Suprapubic skin (tissue), 4 donors: ENCODE measurements around the gene EPS15. TPM values are rescaled to one million over a fixed set of nuclear protein-coding genes. Genes with fewer than 3 reads are reported as not detected.
"Not testable (repeated sequence)": the region's sequence is repeated elsewhere in the genome, so short reads cannot be mapped to it uniquely, and the experiment has no call there.

Source experiments
- DNase-seq, 2 donors: peaks; one replicate each; pipeline ENCODE4 v3.0.0-alpha.2; 2019; ENCODE audit warnings: low spot score in 2 of 2
- H3K27ac ChIP-seq: fragments of 200-600 bp; sonication (generic); one replicate; pipeline ENCODE4 v1.5.1; 2019
- H3K27me3 ChIP-seq: fragments of 200-600 bp; sonication (generic); one replicate; pipeline ENCODE4 v1.5.1; 2019
- H3K36me3 ChIP-seq: fragments of 200-600 bp; sonication (generic); one replicate; pipeline ENCODE4 v1.5.1; 2019
- H3K4me1 ChIP-seq: fragments of 200-600 bp; sonication (generic); one replicate; pipeline ENCODE4 v1.5.1; 2019
- H3K4me3 ChIP-seq: fragments of 200-600 bp; sonication (generic); one replicate; pipeline ENCODE4 v1.5.1; 2019; ENCODE audit warnings: mild to moderate bottlenecking
- H3K9me3 ChIP-seq: fragments of 200-600 bp; sonication (generic); one replicate; pipeline ENCODE4 v1.5.1; 2019
- EP300 ChIP-seq: sonication (generic); formaldehyde crosslinking; IDR thresholded peaks from one replicate; pipeline ENCODE4 v1.6.1; 2017; ENCODE audit warnings: antibody characterized with exemption
- POLR2A ChIP-seq, 2 donors: fragments of 450-650 bp; IDR thresholded peaks; one replicate each; pipeline ENCODE4 v1.6.1; 2017; ENCODE audit warnings: antibody characterized with exemption in 2 of 2, mild to moderate bottlenecking in 2 of 2, moderate library complexity in 2 of 2
- POLR2AphosphoS5 ChIP-seq, 3 donors: sonication (generic); formaldehyde crosslinking; IDR thresholded peaks; one replicate each; pipeline ENCODE4 v1.6.1; 2017; ENCODE audit warnings: antibody characterized with exemption in 3 of 3
- WGBS: methylation state at CpG from one replicate; pipeline ENCODE4 v1.1.5; 2018; 5-methylcytosine and 5-hydroxymethylcytosine counted together
- total RNA-seq, 4 donors: library from RNA; depleted of rRNA; stranded (reverse); fragments of >200 nt; gene quantifications; one replicate each; pipeline ENCODE4 v1.1.0, GENCODE V29; 2016
- TF ChIP-seq, protein P1 (sequence below), 2 donors: fragments of 200-600 bp in 1 of 2; fragments of 450-650 bp in 1 of 2; sonication (generic) in 1 of 2; IDR thresholded peaks; one replicate each; pipeline ENCODE4 v1.5.1; 2016 to 2019; ENCODE audit warnings: antibody characterized with exemption in 2 of 2, mild to moderate bottlenecking in 1 of 2, moderate library complexity in 1 of 2

Gene EPS15
- total RNA-seq, 4 donors from 2014 or later = 57.1 to 127 (median 81.5) TPM

DNA sequence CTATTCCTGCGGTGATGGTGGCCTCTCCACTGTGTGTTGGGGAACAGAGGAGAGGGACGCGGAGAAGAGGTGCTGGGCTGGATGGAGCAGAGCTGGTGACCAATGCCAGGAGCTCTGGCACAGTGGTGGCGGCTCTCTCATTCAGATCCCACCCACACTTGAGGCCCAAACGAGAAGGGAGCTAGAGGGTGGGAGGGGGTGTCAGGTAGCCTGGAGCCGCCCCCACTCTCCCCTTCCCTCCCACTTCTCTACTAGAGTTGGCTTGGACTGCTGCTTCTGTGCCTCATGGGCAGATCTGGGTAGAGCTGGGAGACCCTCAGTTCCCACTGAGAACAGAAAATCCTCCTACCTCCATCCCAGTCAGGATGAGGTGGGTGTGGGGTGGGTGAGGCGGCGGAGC, 192.2 kb downstream of the EPS15 start:
- Histone ChIP-seq H3K27me3 (no peaks in the 10 kb centered on the region), H3K36me3 (no peaks in the 10 kb centered on the region), H3K9me3 (no peaks in the 10 kb centered on the region), H3K4me1 (peaks cover 24% of the 10 kb centered on the region), H3K27ac (no peak overlapping the region), H3K4me3 (no peak overlapping the region)
- DNase-seq = no peak
- 81% methylated on average over 6 of the region's 8 CpGs for WGBS
- no peak for TF ChIP-seq EP300

DNA sequence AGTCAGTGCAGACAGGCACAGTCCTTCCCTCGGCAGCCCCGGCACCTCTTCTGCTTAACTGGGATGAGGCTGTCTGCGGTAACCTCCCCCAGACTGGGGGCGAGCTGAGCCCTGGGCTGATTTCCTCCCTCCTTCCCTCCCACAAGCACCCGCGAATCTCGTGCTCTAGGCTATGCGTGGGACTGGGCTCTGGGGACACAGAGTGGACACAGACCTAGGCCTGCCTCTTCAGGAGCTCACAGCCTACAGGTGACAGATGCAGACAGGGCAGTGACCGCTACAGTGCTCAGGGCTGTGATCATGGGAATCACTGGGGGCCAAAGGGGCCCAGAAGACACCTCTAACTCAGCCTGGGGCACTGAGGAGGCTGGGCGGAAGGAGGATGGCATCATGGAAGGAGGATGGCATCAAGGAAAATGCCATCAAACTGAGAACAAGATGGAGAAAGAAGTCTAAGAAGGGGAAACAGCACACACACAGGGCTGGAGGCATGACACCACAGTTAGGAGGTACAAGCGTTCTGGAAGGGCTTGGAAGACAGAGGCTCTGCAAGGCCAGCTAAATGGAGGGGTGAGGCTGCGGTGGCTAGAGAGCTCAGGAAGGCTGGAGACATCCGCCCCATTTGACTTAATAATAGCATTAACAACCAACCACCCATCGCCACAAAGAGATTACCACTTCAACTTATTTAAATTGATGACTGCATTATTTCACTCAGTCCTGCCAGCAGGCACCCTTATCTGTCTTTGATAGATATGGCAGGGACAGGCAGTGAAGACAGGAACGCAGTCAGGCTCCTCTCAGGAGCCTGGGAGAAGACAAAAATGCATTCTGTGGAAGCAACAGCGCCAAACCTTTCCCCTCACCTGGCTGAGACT, 192.9 kb downstream of the EPS15 start:
- no peaks in the 10 kb centered on the region for H3K9me3 ChIP-seq
- no peak overlapping the region for H3K4me3 ChIP-seq
- no peaks in the 10 kb centered on the region for H3K36me3 ChIP-seq
- DNase-seq = no peak
- H3K27ac ChIP-seq = no peak overlapping the region
- no peaks in the 10 kb centered on the region for H3K27me3 ChIP-seq
- no peak for TF ChIP-seq EP300
- TF ChIP-seq, protein P1, sequence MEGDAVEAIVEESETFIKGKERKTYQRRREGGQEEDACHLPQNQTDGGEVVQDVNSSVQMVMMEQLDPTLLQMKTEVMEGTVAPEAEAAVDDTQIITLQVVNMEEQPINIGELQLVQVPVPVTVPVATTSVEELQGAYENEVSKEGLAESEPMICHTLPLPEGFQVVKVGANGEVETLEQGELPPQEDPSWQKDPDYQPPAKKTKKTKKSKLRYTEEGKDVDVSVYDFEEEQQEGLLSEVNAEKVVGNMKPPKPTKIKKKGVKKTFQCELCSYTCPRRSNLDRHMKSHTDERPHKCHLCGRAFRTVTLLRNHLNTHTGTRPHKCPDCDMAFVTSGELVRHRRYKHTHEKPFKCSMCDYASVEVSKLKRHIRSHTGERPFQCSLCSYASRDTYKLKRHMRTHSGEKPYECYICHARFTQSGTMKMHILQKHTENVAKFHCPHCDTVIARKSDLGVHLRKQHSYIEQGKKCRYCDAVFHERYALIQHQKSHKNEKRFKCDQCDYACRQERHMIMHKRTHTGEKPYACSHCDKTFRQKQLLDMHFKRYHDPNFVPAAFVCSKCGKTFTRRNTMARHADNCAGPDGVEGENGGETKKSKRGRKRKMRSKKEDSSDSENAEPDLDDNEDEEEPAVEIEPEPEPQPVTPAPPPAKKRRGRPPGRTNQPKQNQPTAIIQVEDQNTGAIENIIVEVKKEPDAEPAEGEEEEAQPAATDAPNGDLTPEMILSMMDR (IDR thresholded peaks at IDR 0.05) = no peak
- no peak for TF ChIP-seq POLR2A (IDR thresholded peaks at IDR 0.05)
- no peak for TF ChIP-seq POLR2AphosphoS5 (IDR thresholded peaks at IDR 0.05)
- peaks cover 20% of the 10 kb centered on the region for H3K4me1 ChIP-seq
- WGBS = 89% methylated on average over 16 of the region's 16 CpGs

DNA sequence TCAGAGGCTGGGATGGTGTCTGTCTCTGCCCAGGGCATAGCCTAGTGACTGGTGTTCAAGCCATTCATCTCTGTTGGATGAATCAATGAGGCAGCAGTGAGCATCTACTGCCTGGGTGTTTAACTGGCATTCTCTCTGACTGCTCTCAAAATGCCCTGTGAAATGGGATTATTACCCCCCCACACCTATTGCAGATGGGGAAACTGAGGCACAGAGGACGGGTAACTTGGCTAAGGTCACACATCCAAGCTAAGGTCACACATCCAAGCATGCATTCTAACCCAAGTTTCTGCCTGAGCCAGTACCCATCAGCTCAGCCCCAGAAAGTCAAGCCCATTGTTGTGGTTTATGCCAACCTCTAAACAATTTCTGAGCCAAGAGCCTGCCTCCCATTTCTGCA, 193.7 kb downstream of the EPS15 start:
- no peaks in the 10 kb centered on the region for H3K36me3 ChIP-seq
- no peaks in the 10 kb centered on the region for H3K9me3 ChIP-seq
- TF ChIP-seq POLR2A (IDR thresholded peaks at IDR 0.05) (no peak), POLR2AphosphoS5 (IDR thresholded peaks at IDR 0.05) (no peak), EP300 (no peak)
- TF ChIP-seq, protein P1 (IDR thresholded peaks at IDR 0.05) = no peak
- 85% methylated on average over 1 of the region's 1 CpG for WGBS
- no peak overlapping the region for H3K27ac ChIP-seq
- no peak for DNase-seq
- H3K4me1 ChIP-seq = peaks cover 13% of the 10 kb centered on the region
- no peak overlapping the region for H3K4me3 ChIP-seq
- no peaks in the 10 kb centered on the region for H3K27me3 ChIP-seq

DNA sequence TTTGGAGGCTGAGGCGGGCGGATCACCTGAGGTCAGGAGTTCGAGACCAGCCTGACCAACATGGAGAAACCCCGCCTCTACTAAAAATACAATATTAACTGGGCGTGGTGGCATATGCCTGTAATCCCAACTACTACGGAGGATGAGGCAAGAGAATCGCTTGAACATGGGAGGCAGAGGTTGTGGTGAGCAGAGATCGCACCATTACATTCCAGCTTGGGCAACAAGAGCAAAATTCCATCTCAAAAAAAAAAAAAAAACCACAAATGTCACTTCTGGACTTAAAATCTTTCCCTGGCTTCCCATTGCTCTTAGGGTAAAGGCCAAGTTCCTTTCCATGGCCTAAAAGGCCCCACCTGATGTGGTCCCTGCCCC, 194.1 kb downstream of the EPS15 start:
- WGBS = 84% methylated on average over 5 of the region's 8 CpGs
- not testable (repeated sequence) for H3K27ac ChIP-seq, DNase-seq

DNA sequence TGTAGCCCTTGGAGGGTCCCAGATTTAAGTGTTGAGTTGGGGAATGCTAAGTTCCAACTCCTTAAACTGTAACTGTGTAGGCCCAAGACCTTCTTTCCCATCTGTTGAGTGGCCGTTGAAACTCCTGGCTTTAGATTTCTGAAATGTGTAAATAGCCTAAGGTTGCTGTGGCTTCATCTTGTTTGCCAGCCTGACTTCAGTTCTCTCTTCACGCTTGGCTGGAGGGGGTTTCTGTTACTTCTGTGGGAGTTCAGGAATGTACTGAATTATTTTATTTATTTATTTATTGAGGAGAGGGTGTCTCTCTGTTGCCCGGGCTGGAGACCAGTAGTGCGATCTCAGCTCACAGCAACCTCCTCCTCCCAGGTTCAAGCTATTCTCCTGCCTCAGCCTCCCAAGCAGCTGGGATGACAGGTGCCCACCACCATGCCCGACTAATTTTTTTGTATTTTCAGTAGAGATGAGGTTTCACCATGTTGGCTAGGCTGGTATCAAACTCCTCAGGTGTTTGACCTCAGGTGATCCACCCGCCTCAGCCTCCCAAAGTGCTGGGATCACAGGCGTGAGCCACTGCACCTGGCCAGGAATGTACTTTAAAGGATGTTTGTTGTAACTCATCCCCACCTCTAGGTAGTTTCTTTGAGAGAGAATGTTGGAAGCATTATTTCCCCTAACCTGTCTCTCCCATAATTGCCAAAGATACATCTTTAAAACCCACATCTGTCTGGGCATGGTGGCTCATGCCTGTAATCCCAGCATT, 194.6 kb downstream of the EPS15 start:
- no peak for TF ChIP-seq POLR2A (IDR thresholded peaks at IDR 0.05)
- TF ChIP-seq POLR2AphosphoS5 (IDR thresholded peaks at IDR 0.05) = no peak
- no peak for TF ChIP-seq EP300
- no peak overlapping the region for H3K4me3 ChIP-seq
- no peaks in the 10 kb centered on the region for H3K27me3 ChIP-seq
- no peak for DNase-seq
- H3K4me1 ChIP-seq = peaks cover 6% of the 10 kb centered on the region
- 87% methylated on average over 7 of the region's 7 CpGs for WGBS
- no peaks in the 10 kb centered on the region for H3K9me3 ChIP-seq
- H3K36me3 ChIP-seq = no peaks in the 10 kb centered on the region
- no peak overlapping the region for H3K27ac ChIP-seq

More for the DNA sequence above, 194.1 kb downstream of the EPS15 start:
- not testable (repeated sequence) for H3K9me3 ChIP-seq, H3K4me3 ChIP-seq, H3K36me3 ChIP-seq, H3K27me3 ChIP-seq
- H3K4me1 ChIP-seq = peaks cover 12% of the 10 kb centered on the region

DNA sequence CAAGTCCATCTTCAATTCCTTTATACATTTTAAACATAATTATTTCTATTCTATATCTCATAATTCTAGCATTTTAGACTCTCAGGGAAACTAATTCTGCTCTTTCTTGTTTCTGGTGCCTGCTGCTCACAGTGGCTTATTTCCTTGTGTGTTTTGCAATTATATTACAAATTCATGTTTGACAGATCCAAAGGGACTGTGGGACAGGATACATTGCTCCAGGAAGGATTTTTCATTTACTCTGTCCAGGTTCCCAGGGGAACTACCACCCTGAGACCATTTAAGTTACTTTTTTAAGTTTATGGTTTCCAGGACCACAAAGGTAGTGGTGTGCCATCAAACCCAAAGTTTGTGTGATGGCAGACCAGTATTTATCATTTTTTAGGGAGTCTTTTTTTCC, 195.3 kb downstream of the EPS15 start:
- Histone ChIP-seq H3K27ac (no peak overlapping the region), H3K9me3 (no peaks in the 10 kb centered on the region)
- no peak for TF ChIP-seq POLR2AphosphoS5 (IDR thresholded peaks at IDR 0.05)
- no peak for TF ChIP-seq EP300
- TF ChIP-seq POLR2A (IDR thresholded peaks at IDR 0.05) = no peak
- TF ChIP-seq, protein P1 (IDR thresholded peaks at IDR 0.05) = no peak

More for the DNA sequence above, 195.3 kb downstream of the EPS15 start:
- Histone ChIP-seq H3K4me1 (no peaks in the 10 kb centered on the region), H3K4me3 (no peak overlapping the region), H3K27me3 (no peaks in the 10 kb centered on the region), H3K36me3 (no peaks in the 10 kb centered on the region)
- DNase-seq = no peak
